Ascending aorta (tissue), 2 donors: ENCODE data around the gene OMP. TPM values are rescaled to one million over a fixed set of nuclear protein-coding genes. Genes with fewer than 3 reads are reported as not detected.
A peak's percentile ranks its signal among the peaks of the same experiment; 100 is the strongest.
"Not testable (repeated sequence)": the region's sequence is repeated elsewhere in the genome, so short reads cannot be mapped to it uniquely, and the experiment has no call there.

Source experiments
- DNase-seq, 2 donors: peaks; one replicate each; pipeline ENCODE4 v3.0.0-alpha.2; 2019; ENCODE audit warnings: low spot score in 2 of 2
- H3K27ac ChIP-seq, 2 donors: fragments of 200-600 bp; sonication (generic); one replicate each; pipeline ENCODE4 v1.5.1; 2016 to 2017; ENCODE audit warnings: mild to moderate bottlenecking in 1 of 2
- H3K27me3 ChIP-seq: fragments of 200-600 bp; sonication (generic); one replicate; pipeline ENCODE4 v1.5.1; 2017
- H3K36me3 ChIP-seq, 2 donors: fragments of 200-600 bp; sonication (generic); one replicate each; pipeline ENCODE4 v1.5.1; 2016
- H3K4me1 ChIP-seq, 2 donors: fragments of 200-600 bp; sonication (generic); one replicate each; pipeline ENCODE4 v1.5.1; 2016 to 2017; ENCODE audit warnings: mild to moderate bottlenecking in 1 of 2
- H3K4me3 ChIP-seq, 2 donors: fragments of 200-600 bp; sonication (generic); one replicate each; pipeline ENCODE4 v1.5.1; 2016 to 2017; ENCODE audit warnings: mild to moderate bottlenecking in 1 of 2
- H3K9me3 ChIP-seq, 2 donors: fragments of 200-600 bp; sonication (generic); one replicate each; pipeline ENCODE4 v1.5.1; 2016
- intact Hi-C: fragments of 100-400 bp; cut with DNase I; formaldehyde crosslinking; loops from one replicate; pipeline ENCODE4 v1.15.1; 2023
- total RNA-seq: library from RNA; depleted of rRNA; stranded (reverse); fragments of >200 nt; gene quantifications from one replicate; pipeline ENCODE4 v1.1.0, GENCODE V29; 2016
- TF ChIP-seq, protein P1 (sequence below), 3 experiments: fragments of 200-600 bp in 2 of 3; fragments of 450-650 bp in 1 of 3; sonication (generic) in 2 of 3; IDR thresholded peaks; one replicate each; pipeline ENCODE4 v1.5.1; 2016 to 2019; ENCODE audit warnings: antibody characterized with exemption in 3 of 3, mild to moderate bottlenecking in 1 of 3, moderate library complexity in 1 of 3

The OMP gene
- total RNA-seq, 1 donor from 2014 or later: not detected

GRCh38 chr11:77096591-77097019 lies 6.0 kb upstream of the OMP start:
- Histone ChIP-seq H3K4me3 (no peak overlapping the region), H3K36me3 (no peaks in the 10 kb centered on the region), H3K27me3 (no peaks in the 10 kb centered on the region), H3K9me3 (no peaks in the 10 kb centered on the region), H3K27ac (no peak overlapping the region), H3K4me1 (no peaks in the 10 kb centered on the region)
- DNase-seq: no peak
- TF ChIP-seq, protein P1, sequence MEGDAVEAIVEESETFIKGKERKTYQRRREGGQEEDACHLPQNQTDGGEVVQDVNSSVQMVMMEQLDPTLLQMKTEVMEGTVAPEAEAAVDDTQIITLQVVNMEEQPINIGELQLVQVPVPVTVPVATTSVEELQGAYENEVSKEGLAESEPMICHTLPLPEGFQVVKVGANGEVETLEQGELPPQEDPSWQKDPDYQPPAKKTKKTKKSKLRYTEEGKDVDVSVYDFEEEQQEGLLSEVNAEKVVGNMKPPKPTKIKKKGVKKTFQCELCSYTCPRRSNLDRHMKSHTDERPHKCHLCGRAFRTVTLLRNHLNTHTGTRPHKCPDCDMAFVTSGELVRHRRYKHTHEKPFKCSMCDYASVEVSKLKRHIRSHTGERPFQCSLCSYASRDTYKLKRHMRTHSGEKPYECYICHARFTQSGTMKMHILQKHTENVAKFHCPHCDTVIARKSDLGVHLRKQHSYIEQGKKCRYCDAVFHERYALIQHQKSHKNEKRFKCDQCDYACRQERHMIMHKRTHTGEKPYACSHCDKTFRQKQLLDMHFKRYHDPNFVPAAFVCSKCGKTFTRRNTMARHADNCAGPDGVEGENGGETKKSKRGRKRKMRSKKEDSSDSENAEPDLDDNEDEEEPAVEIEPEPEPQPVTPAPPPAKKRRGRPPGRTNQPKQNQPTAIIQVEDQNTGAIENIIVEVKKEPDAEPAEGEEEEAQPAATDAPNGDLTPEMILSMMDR (IDR thresholded peaks at IDR 0.05): no peak
- intact Hi-C loops: no loop called here

GRCh38 chr11:77097180-77097579 lies 5.5 kb upstream of the OMP start:
- intact Hi-C loops, H3K9me3 ChIP-seq, H3K27ac ChIP-seq, H3K4me3 ChIP-seq, H3K36me3 ChIP-seq, H3K4me1 ChIP-seq, DNase-seq, H3K27me3 ChIP-seq: not testable (repeated sequence)

- Histone ChIP-seq H3K4me1 (no peaks in the 10 kb centered on the region), H3K27me3 (no peaks in the 10 kb centered on the region), H3K27ac (no peak overlapping the region), H3K4me3 (no peak overlapping the region), H3K36me3 (peaks cover 0 to 5% of the 10 kb centered on the region in 2 donors), H3K9me3 (no peaks in the 10 kb centered on the region)
- DNase-seq: no peak
- intact Hi-C loops: no loop called here
- TF ChIP-seq, protein P1 (IDR thresholded peaks at IDR 0.05): no peak
Observed at GRCh38 chr11:77100166-77101042, 2.2 kb upstream of the OMP start.

DNA sequence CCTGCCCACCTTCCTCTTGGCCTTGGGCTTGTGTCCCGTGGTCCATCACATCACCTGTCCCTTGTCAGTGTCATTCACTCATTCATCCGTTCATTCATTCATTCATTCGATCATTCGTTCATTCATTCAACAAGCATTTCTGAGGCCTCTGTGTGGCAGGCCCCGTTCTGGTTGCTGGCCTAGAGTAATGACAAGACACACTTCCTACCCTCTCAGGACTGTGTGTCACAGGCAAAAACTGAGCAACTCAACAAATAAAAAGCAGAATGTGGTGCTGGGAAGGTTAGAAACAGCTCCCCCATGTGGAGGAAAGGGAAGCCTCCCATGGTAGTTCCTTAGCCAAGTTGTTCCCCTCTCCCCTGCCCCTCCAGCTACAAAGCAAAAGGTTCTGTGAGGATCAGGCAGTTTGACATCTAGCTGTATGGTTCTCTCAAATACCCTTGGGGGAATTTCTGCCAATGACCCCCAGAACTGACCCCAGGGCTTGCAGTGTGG lies 1.6 kb upstream of the OMP start:
- intact Hi-C loops: no loop called here

GRCh38 chr11:77103319-77103718 lies 679 bp downstream of the OMP start:
- Histone ChIP-seq H3K27ac (no peak overlapping the region), H3K36me3 (peaks cover 0 to 5% of the 10 kb centered on the region in 2 donors), H3K4me1 (peaks cover 0 to 9% of the 10 kb centered on the region in 2 donors), H3K9me3 (no peaks in the 10 kb centered on the region), H3K4me3 (no peak overlapping the region), H3K27me3 (no peaks in the 10 kb centered on the region)
- TF ChIP-seq, protein P1 (IDR thresholded peaks at IDR 0.05): no peak
- intact Hi-C loops: no loop called here
- no peak for DNase-seq

More for the DNA sequence above, 1.6 kb upstream of the OMP start:
- Histone ChIP-seq H3K4me3 (no peak overlapping the region), H3K27me3 (no peaks in the 10 kb centered on the region), H3K27ac (no peak overlapping the region), H3K9me3 (no peaks in the 10 kb centered on the region), H3K36me3 (peaks cover 0 to 5% of the 10 kb centered on the region in 2 donors), H3K4me1 (peaks cover 0 to under 1% of the 10 kb centered on the region in 2 donors)
- no peak for DNase-seq
- TF ChIP-seq, protein P1 (IDR thresholded peaks at IDR 0.05): peak in 1 of 3 experiments; percentile 7

DNA sequence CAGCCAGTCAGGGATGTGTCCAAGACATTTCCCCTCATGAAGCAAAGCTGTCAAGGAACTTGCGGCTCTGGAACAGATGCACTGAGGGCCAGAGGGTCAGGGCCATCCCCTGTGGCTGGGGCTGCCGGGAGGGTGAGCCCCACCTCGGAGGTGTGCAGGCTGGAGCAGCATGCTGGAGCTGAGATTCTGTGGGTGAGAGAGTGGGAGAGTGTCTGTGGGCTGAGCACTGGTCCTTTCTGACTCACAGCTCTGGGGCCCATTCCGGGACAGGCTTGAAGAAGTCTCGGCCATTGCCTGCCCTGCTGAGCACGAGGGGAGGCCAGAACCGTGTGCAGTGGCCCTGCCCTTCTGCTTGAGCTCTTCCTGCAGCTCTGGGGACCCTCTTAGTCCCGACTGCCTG lies 2.1 kb downstream of the OMP start:
- H3K4me3 ChIP-seq: no peak overlapping the region
- intact Hi-C loops: no loop called here
- H3K36me3 ChIP-seq: peaks cover 0 to 5% of the 10 kb centered on the region in 2 donors
- no peak overlapping the region for H3K27ac ChIP-seq
- TF ChIP-seq, protein P1 (IDR thresholded peaks at IDR 0.05): no peak
- no peak for DNase-seq
- no peaks in the 10 kb centered on the region for H3K27me3 ChIP-seq
- peaks cover 0 to 9% of the 10 kb centered on the region in 2 donors for H3K4me1 ChIP-seq
- H3K9me3 ChIP-seq: no peaks in the 10 kb centered on the region
